HFF-Myc (cell line): ENCODE measurements around the gene NIPAL3.

Source experiments
- DNase-seq: peaks from one replicate; pipeline ENCODE4 v3.0.0-alpha.2; 2011; ENCODE audit warnings: low read depth; ENCODE audit errors: extremely low read depth
- H3K4me3 ChIP-seq: replicated peaks from 2 replicates; pipeline ENCODE4 v1.5.1; 2011; ENCODE audit warnings: low read depth, mild to moderate bottlenecking, control low read depth, low read length
- CTCF ChIP-seq: IDR thresholded peaks from 2 replicates; pipeline ENCODE4 v1.5.1; 2012; ENCODE audit warnings: mild to moderate bottlenecking, low read depth, low read length, control low read depth; ENCODE audit errors: missing control alignments

Gene NIPAL3

GRCh38 chr1:24374891-24375786 lies 40.5 kb upstream of the NIPAL3 start:
- TF ChIP-seq CTCF: no peak
- no peak overlapping the region for H3K4me3 ChIP-seq
- no peak for DNase-seq

- no peak for TF ChIP-seq CTCF
- DNase-seq: no peak
- H3K4me3 ChIP-seq: no peak overlapping the region
Observed at GRCh38 chr1:24379733-24380315, 35.8 kb upstream of the NIPAL3 start.

GRCh38 chr1:24380508-24380907 lies 35.1 kb upstream of the NIPAL3 start:
- no peak overlapping the region for H3K4me3 ChIP-seq
- no peak for TF ChIP-seq CTCF
- DNase-seq: no peak

- no peak for DNase-seq
- no peak overlapping the region for H3K4me3 ChIP-seq
- TF ChIP-seq CTCF: no peak
Observed at GRCh38 chr1:24381256-24381655, 34.3 kb upstream of the NIPAL3 start.

GRCh38 chr1:24382165-24382577 lies 33.4 kb upstream of the NIPAL3 start:
- DNase-seq: no peak
- TF ChIP-seq CTCF: no peak
- H3K4me3 ChIP-seq: no peak overlapping the region

- no peak overlapping the region for H3K4me3 ChIP-seq
- no peak for TF ChIP-seq CTCF
- no peak for DNase-seq
Observed at GRCh38 chr1:24383381-24383940, 32.1 kb upstream of the NIPAL3 start.
